ENCODE measurements around the gene LUZP1.

- TF ChIP-seq CTCF (IDR thresholded peaks at IDR 0.05) = no peak
- TF ChIP-seq POLR2A (IDR thresholded peaks at IDR 0.05) = no peak
Measured at GRCh38 chr1:23111600-23112535, 56.8 kb downstream of the LUZP1 start.

All from adrenal gland (tissue), 5 donors.